Raji (cell line): ENCODE data around the gene OCA2.

Source experiments
- POLR2A ChIP-seq: IDR thresholded peaks from 2 replicates; pipeline ENCODE4 v1.6.1; 2011; ENCODE audit warnings: low read depth, low read length, control low read depth; ENCODE audit not compliant: insufficient read depth

The OCA2 gene

DNA sequence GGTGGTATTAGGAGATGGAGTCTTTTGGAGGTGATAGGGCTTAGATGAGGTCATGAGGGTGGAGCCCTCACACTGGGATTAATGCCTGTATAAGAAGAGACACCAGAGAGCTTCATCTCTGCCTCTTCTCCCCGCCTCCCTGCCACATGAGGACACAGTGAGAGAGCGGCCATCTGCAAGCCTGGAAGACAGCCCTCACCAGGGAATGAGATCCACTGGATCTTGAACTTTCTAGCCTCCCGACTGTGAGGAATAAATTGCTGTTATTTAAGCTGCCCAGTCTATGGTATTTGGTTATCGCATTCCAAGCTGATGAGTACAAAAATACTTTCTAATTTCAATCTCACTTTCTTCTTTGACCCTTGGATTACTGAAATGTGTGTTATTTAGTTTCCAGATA, 121.4 kb downstream of the OCA2 start:
- TF ChIP-seq POLR2A: no peak

DNA sequence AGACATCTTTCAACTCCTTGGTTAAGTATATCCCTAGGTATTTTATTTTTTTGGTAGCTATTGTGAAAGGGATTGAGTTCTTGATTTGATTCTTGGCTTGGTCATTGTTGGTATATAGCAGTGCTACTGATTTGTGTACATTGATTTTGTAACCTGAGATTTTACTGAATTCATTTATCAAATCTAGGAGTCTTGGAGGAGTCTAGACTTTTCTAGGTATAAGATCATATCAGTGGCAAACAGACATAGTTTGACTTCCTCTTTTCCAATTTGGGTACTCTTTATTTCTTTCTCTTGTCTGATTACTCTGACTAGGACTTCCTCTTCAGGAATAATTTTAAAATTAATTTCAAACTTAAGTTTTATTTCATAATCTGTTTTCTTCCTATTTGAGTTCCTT, 125.2 kb downstream of the OCA2 start:
- no peak for TF ChIP-seq POLR2A

DNA sequence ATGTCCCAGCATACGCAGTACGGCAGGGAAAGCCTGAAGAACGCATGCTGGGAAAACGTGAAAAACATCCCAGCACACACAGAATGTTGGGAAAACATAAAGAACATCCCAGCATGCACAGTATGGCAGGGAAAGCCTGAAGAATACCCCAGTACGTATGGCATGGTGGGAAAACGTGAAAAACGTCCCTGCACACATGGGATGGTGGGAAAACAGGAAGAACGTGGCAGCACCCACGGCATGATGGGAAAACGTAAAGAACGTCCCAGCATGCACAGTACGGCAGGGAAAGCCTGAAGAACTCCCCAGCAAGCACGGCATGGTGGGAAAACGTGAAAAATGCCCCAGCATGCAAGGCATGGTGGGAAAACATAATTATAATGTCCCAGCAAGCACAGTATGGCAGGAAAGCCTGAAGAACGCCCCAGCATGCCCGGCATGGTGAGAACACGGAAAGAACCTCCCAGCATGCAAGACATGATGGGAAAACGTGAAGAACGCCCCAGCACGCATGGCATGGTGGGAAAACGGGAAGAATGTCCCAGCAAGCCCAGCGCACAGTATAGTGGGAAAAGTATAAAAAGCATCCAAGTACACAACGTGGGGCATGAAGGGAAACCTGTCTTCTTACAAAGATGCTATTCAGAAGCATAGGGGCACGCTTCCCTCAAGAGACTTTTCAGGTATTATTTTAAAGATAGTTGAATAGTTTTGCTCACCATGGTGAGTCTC, 128.3 kb downstream of the OCA2 start:
- no peak for TF ChIP-seq POLR2A

DNA sequence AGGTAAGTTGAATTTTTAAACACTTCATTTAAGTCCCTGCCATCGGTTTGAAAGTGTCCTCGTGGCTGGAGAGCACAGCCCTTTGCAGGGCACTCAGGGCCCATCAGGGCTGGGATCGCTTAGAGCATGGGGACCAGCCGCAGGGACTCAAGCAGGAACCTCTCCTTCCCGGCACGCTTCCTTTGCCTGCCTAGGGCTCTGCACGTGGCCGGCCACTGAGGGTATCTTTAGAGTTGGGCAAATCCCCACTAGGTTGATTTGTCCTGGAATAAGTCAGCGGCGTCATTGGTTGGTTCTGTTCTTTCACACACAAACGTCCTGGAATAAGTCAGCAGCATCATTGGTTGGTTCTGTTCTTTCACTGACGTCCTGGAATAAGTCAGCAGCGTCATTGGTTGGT, 131.6 kb downstream of the OCA2 start:
- TF ChIP-seq POLR2A: no peak

DNA sequence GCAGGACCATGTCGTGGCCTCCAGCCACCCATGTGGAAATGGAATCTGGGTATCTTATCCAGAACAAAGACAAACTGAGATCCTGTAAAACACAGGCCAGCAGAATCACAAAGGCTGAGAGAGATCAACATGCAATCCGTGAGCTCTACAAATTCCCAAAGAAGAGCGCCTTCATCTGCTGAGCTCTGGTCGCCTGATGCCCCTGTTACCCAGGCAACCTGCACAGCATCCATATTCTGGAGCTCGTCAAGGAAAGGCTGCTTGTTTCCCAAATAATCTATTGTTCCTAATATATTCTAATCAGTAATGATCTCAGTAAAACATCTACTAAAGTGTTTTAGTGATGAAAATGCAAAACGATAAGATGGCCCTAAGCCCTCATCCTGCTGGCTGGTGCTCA, 133.6 kb downstream of the OCA2 start:
- TF ChIP-seq POLR2A: no peak

DNA sequence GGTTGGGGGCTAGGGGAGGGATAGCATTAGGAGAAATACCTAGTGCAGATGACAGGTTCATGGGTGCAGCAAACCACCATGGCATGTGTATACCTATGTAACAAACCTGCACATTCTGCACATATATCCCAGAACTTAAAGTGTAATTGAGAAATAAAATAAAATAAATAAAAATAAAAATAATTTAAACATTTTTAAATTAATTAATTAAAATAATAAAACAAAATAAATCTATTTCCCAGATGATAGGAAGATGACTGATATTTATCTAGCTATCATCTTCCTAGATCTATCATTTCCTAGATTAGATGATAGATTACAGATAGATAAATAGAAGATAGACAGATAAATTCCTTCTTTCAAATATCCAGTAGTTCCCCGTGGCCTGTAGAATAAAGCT, 137.3 kb downstream of the OCA2 start:
- no peak for TF ChIP-seq POLR2A

DNA sequence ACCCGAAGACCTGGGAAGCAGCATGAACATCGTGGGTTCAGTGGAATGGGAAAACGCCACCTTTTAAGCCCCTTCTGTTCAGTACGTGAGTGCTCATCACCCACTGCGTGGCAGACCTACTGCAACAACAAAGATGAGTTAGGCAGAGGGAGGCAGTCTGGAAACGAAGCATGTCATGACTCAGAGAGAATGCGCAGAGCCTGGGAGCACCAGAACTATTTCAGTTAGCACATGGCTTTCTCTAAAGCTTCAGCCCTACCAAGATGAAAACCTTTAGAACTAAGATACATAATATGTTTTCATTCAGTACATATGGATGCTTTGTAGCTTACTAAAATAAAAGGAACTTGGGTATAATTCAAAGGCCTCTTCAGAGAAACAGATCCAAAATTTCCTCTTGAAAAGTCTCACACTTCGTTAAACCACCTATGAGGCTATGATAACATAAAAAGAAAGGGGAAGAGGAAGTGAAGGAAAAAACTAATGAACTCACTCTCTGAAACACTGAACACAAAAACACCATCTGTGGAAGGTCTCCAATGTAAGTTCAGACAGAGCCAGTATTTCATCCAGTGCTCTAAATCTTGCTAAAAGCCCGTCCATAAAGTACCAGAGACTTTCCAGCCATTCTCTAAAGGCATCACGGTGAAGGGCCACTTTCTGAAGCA, 140.1 kb downstream of the OCA2 start:
- TF ChIP-seq POLR2A: no peak

DNA sequence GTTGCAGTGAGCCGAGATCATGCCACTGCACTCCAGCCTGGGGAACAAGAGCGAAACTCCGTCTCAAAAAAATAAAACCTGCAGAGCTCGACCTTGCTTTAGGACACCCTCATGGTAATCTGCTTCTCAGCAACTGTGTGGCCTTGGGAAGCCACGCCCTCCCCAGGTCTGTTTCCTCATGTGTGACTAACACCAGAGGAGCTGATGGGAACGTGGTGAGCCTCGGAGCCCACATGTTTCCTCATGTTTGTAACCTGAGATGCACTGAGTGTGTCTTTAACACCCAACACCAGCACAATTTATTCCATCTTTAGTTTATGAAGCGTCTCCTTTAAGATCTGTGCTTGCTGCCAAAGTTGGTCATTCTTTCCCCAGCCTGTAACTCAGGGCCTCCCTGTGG, 142.8 kb downstream of the OCA2 start:
- no peak for TF ChIP-seq POLR2A

DNA sequence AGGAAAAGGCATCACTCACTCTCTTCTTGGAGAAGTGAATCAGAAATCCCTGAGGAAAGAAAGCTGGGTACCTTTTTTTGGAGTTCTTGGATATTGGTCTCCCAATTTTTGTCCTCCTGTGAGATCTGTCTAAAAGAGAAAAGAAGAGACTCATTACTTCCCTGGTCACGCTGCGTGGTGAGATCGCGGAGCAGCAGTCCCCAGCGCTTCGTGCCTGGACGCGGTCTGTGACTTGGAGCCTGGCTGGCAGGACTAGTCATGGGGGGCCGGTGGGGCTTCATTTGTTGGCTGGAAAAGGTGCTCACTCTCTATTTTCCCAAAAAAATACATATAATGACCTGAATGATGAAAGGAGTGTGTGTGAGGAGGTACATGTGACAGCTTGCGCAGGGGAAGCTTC, 144.0 kb downstream of the OCA2 start:
- TF ChIP-seq POLR2A: no peak

DNA sequence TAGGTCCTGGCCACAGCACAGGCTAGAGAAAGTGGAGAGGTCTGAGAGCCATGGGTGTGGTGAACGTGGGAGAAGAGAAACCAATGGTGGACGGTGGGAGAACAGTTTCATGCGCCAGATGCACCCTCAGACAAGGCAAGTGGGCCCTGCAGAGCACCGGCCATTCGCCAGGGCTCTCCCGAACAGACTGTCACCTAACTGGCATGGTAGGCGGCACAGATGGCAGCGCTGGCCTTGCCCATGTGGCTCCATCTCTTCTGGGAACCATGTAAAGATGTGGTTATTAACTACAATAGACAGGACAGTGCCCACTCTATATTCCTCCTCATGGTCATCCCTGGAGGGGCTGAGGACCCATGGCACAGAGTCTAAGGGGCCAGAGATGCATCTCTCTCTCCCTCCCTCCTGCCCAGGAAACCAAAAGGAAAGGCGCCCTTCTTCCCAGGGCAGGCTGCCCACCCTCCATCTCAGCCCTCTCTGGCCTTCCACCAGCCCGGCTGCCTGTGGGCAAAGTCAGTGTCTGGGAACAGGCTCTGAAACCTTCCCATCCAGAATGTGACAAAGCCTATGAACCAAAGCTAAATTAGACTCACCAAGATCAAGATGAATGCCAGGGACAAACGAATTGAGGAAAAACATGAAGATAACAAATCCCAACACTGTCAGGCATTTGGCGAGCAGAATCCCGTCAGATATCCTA, 147.8 kb downstream of the OCA2 start:
- no peak for TF ChIP-seq POLR2A

DNA sequence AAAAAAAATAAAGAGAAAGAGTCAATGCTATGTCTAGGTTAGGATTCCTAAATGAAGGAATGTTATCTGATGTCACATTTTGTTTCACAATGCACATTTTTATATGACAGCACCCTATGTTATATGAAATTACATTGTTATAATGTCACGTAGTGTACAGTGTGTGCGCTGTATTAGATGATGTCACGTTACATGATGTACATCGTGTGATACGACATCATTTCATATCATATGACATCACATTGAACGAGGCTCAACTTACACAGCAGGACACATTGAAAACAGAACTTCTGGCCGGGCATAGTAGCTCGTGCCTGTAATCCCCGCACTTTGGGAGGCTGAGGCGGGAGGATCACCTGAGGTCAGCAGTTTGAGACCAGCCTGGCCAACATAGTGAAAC, 150.0 kb downstream of the OCA2 start:
- no peak for TF ChIP-seq POLR2A

DNA sequence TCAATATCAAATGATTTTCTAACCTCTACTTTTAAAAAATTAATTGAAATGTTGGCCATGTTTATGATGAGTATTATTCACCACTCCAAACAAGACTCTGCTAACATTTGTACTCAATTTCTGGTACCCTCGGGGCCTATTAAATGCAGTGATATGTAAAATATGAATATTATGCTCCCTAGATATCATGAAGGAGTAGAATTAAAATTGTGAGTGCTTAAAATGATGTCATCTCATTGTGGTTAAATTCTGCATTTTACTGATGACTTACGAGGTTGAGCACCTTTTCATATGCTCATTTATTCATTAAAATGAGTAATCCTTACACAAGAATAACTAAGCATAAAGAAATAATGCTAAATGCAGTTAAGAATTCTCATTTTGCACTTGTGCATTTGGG, 159.9 kb downstream of the OCA2 start:
- TF ChIP-seq POLR2A: no peak

DNA sequence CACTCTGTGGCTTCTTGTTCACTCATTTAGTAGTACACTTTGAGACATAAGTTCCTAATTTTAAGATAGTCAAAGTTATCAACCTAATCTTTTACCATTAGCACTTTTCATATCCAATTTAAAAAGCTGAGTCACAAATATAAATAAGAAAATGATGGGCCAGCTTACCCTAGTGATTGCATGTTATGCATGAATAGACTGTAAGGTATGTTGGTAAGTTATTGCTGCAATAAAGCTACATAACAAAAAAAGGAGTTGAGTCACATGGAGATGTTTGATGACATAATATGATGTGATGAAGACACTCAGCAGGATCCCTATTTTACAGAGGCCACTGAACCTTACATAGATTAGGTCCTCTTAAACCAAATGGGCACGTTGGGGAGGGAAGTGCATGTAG, 161.3 kb downstream of the OCA2 start:
- no peak for TF ChIP-seq POLR2A

DNA sequence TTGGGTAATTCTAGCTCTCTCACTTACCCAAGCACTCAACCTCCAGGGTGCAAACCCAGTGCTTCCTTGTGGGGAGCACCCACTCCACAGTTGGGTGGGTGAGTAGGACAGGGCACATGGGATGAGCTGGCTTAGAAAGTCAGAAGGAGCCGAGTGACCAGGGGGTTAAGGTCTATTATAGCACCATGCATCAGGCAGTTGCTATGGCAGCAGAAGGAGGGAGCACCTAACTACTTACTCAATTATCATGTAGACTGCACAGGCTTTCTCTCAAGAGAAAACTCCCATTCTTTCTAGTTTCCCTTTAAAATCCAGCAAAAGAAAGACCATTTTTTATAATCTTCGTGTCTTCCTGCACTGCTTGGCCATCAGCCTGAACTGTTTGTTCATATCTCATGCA, 163.0 kb downstream of the OCA2 start:
- TF ChIP-seq POLR2A: no peak

DNA sequence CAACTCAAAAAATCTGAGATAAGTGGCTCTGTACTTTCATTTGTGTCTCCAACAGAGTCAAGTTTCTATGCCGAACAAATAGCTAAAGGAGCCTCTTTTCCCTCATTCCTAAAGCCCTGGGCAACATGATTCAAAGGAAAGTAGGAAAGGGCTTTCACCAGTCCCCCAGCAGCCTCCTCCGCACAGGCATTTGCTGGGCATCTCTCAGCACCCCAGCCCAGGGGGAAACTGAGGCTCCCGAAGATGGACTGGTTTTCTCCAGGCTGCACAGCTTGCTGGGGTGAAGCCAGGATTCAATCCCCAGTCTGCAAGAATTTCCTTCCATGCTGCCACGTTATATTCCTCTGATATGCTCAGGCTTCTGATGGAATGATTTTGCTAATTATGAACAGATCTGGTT, 163.8 kb downstream of the OCA2 start:
- no peak for TF ChIP-seq POLR2A

DNA sequence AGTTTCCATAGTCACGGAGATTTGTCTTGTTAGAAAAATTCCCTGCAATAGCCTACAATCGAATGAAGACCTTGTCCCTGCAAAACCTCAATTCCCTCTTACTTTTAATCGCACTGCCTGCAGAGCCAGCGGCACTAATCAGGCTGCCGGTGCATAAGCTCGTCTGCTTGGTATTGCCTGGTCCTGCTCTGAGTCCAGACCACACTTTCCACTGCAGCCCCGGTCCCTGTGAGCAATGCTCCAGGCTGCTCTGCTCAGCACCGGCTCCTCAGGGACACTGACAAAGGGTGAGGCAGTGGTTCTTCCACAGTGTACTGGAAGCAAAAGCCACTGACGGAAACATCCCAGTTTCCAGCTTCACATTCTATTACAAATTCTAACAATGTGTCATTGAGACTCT, 164.3 kb downstream of the OCA2 start:
- TF ChIP-seq POLR2A: no peak
